ENCODE data around the gene MAK. TPM values are rescaled to one million over a fixed set of nuclear protein-coding genes. Genes with fewer than 3 reads are reported as not detected.
"Not testable (repeated sequence)": the region's sequence is repeated elsewhere in the genome, so short reads cannot be mapped to it uniquely, and the experiment has no call there.

The MAK gene
- total RNA-seq, 4 donors from 2014 or later = 0.04 to 0.19 TPM; not detected in 2

DNA sequence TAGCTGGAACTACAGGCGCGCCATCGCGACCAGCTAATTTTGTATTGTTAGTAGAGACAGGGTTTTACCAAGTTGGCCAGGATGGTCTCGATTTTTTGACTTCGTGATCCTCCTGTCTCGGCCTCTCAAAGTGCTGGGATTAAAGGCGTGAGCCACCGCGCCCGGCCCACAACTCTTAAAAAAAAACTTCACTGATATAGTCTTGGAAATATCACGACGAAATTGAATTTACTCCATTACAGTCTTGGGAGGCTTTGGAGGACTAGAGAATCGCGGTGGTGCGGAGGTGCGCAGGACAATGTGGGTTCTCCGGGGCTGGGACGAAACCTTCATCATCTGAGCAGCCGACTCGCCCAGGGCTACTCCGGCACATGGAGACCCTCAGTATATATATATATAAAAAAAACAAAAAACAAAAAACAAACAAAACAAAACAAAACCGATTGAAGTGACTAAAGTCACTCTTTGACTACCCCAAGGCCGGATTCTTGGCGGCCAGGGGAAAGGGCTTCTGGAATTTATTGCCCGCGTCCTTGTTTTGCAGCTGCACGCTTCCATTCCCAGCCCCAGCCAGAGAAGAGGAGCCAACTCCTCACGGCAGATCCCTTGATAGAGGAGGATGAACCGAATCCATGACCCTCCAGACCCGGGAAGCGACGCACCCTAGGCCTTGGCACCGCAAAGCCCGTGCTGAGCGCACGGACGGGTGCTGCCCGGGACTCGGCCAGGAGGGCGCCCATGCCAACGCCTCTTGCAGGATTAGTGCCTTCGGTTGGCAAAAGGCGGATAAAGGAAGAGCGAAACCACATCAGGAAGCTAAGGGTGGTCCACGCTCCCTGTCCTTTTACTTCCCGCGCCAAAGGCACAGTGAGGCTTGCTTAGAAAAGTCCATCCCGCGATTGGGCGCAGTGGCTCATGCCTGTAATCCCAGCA is 45.2 kb upstream of the MAK start:
- Histone ChIP-seq H3K36me3 (no peaks in the 10 kb centered on the region), H3K4me1 (peaks cover 0 to 42% (median 5%) of the 10 kb centered on the region in 3 donors), H3K9me3 (no peaks in the 10 kb centered on the region), H3K4me3 (peak overlapping the region in 1 of 4 donors; percentile 18), H3K27ac (no peak overlapping the region), H3K27me3 (peaks cover 4 to 96% (median 47%) of the 10 kb centered on the region in 4 donors)
- WGBS, 2 donors = 24 to 31% methylated on average over 26 to 34 of the region's 51 CpGs
- intact Hi-C loops (cut with DNase I) = no loop called here
- DNase-seq = no peak
- TF ChIP-seq POLR2A (IDR thresholded peaks at IDR 0.05) (no peak), CTCF (IDR thresholded peaks at IDR 0.05) (no peak)

DNA sequence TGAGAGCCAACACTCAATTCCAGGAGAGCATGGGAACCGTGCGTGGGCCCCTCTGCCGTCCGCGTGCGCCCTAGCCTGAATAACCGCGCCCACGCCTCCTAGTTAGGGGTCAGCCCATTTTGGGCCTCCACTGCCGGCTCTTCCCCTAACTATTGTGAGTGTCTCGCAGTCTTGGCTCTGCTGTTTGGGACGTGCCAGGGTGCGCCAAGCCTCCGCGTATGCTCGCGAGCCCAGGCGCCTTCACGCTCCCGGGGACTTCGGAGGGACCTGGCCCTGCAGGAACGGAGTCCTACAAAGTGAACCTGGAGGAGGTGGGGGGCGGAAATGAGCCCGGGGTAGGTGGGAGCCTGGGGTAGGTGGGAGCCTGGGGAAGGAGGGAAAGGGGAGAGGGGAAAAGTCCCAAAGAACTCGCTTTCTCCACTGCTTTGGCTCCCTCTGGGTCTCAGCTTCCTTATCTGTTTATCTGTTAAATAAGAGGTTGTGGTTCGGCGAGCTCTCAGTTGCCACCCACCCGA is 44.4 kb upstream of the MAK start:
- no peaks in the 10 kb centered on the region for H3K9me3 ChIP-seq
- no peaks in the 10 kb centered on the region for H3K36me3 ChIP-seq
- no peak overlapping the region for H3K4me3 ChIP-seq
- intact Hi-C loops (cut with DNase I) = no loop called here
- peaks cover 0 to 42% (median 5%) of the 10 kb centered on the region in 3 donors for H3K4me1 ChIP-seq
- H3K27me3 ChIP-seq = peaks cover 4 to 87% (median 47%) of the 10 kb centered on the region in 4 donors
- WGBS, 2 donors = 6 to 16% methylated on average over 7 to 18 of the region's 28 CpGs
- DNase-seq = no peak
- TF ChIP-seq POLR2A (IDR thresholded peaks at IDR 0.05) = no peak
- no peak for TF ChIP-seq CTCF (IDR thresholded peaks at IDR 0.05)
- no peak overlapping the region for H3K27ac ChIP-seq

GRCh38 chr6:10882253-10882630 is 43.9 kb upstream of the MAK start:
- H3K4me1 ChIP-seq = peaks cover 0 to 38% (median 5%) of the 10 kb centered on the region in 3 donors
- H3K27ac ChIP-seq; DNase-seq; H3K36me3 ChIP-seq; H3K9me3 ChIP-seq; intact Hi-C loops (cut with DNase I); H3K4me3 ChIP-seq: not testable (repeated sequence)
- H3K27me3 ChIP-seq = peaks cover 4 to 82% (median 47%) of the 10 kb centered on the region in 4 donors
- WGBS, 2 donors = 28 to 53% methylated on average over 10 to 13 of the region's 14 CpGs

DNA sequence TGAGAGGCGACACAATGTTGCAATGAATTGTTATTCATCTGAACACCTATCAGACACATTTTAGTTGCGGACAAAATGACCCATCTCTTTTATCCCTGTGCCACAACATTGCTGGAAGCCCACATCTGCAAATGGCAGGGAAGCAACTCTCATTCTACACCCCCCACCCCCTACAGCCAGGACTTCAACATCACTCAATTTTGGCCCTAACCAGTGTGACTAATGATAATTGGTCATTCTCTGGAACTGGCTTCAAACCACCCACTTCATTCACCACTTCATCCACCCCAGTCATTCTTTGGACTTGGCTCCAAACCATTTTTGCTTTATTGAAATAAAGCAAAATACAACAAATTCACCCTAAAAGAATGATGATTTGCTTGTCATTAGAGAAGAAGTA is 42.0 kb upstream of the MAK start:
- intact Hi-C loops (cut with DNase I) = no loop called here
- Histone ChIP-seq H3K36me3 (no peaks in the 10 kb centered on the region), H3K9me3 (no peaks in the 10 kb centered on the region), H3K4me1 (peaks cover 0 to 27% (median 5%) of the 10 kb centered on the region in 3 donors), H3K4me3 (no peak overlapping the region), H3K27ac (no peak overlapping the region), H3K27me3 (peaks cover 4 to 63% (median 30%) of the 10 kb centered on the region in 4 donors)
- 88% methylated on average over 2 of the region's 2 CpGs for WGBS, 2 donors
- TF ChIP-seq CTCF (IDR thresholded peaks at IDR 0.05) (no peak), POLR2A (IDR thresholded peaks at IDR 0.05) (no peak)
- no peak for DNase-seq

- Histone ChIP-seq H3K4me3 (no peak overlapping the region), H3K27ac (no peak overlapping the region), H3K4me1 (peaks cover 0 to 14% (median 5%) of the 10 kb centered on the region in 3 donors), H3K36me3 (no peaks in the 10 kb centered on the region), H3K27me3 (peaks cover 4 to 38% (median 16%) of the 10 kb centered on the region in 4 donors), H3K9me3 (no peaks in the 10 kb centered on the region)
- WGBS, 2 donors = 71 to 86% methylated on average over 1 of the region's 1 CpG
- intact Hi-C loops (cut with DNase I) = no loop called here
- TF ChIP-seq CTCF (IDR thresholded peaks at IDR 0.05) = no peak
- no peak for TF ChIP-seq POLR2A (IDR thresholded peaks at IDR 0.05)
- DNase-seq = no peak
Measured at GRCh38 chr6:10877871-10878270, 39.5 kb upstream of the MAK start.

Measured in esophagus squamous epithelium (tissue), 5 donors.